Measurements from ENCODE around the gene CHD6. TPM values are rescaled to one million over a fixed set of nuclear protein-coding genes. Genes with fewer than 3 reads are reported as not detected.

The CHD6 gene
- total RNA-seq, 2 experiments from 2014 or later, result 26.9 to 45.7 TPM

GRCh38 chr20:41406896-41407444 lies 211.2 kb downstream of the CHD6 start:
- Histone ChIP-seq H3K36me3 (ENCODE audit: insufficient read depth, low read length) (peaks cover 49% of the 10 kb centered on the region; the same call in 1 of the 2 replicates), H3K4me1 (ENCODE audit: insufficient read depth, low read length, poor library complexity, severe bottlenecking) (peaks cover 5% of the 10 kb centered on the region), H4K20me1 (ENCODE audit: insufficient read depth, low read length) (no peaks in the 10 kb centered on the region), H3K9me3 (ENCODE audit: low read length) (no peaks in the 10 kb centered on the region), H3K4me2 (ENCODE audit: low read length) (no peak overlapping the region), H3K4me3 (ENCODE audit: low read depth, low read length, poor library complexity, severe bottlenecking) (no peak overlapping the region), H3K9me2 (ENCODE audit: insufficient read depth, low read length) (no peaks in the 10 kb centered on the region), H2AFZ (ENCODE audit: low read length) (no peak overlapping the region), H3K79me2 (ENCODE audit: insufficient read depth, low read depth, low read length) (no peaks in the 10 kb centered on the region), H3K27ac (ENCODE audit: low read depth, low read length, poor library complexity, severe bottlenecking) (no peak overlapping the region)
- TF ChIP-seq CTCF (conservative IDR thresholded peaks at IDR 0.05; ENCODE audit: low read length) (no peak), EZH2phosphoT487 (IDR thresholded peaks at IDR 0.05; ENCODE audit: borderline replicate concordance, low read depth, low read length) (no peak)
- ChIA-PET CTCF (ENCODE audit: unreplicated experiment) (no interaction called here), POLR2A (no interaction called here)
- no TSS peak for BruUV-seq (replicated peaks)
- intact Hi-C loops (cut with micrococcal nuclease; ENCODE audit: unreplicated experiment), result no loop called here
- DNase-seq (ENCODE audit: low spot score), result no peak

GRCh38 chr20:41406353-41406752 lies 211.8 kb downstream of the CHD6 start:
- no peak for DNase-seq (ENCODE audit: low spot score)
- H3K4me1 ChIP-seq (ENCODE audit: insufficient read depth, low read length, poor library complexity, severe bottlenecking), result no peaks in the 10 kb centered on the region
- H3K4me3 ChIP-seq (ENCODE audit: low read depth, low read length, poor library complexity, severe bottlenecking), result no peak overlapping the region
- CTCF ChIA-PET (ENCODE audit: unreplicated experiment), result no interaction called here
- H3K4me2 ChIP-seq (ENCODE audit: low read length), result no peak overlapping the region
- H4K20me1 ChIP-seq (ENCODE audit: insufficient read depth, low read length), result no peaks in the 10 kb centered on the region
- no peak overlapping the region for H2AFZ ChIP-seq (ENCODE audit: low read length)
- H3K27ac ChIP-seq (ENCODE audit: low read depth, low read length, poor library complexity, severe bottlenecking), result no peak overlapping the region
- no peaks in the 10 kb centered on the region for H3K79me2 ChIP-seq (ENCODE audit: insufficient read depth, low read depth, low read length)
- no TSS peak for BruUV-seq (replicated peaks)
- H3K9me3 ChIP-seq (ENCODE audit: low read length), result no peaks in the 10 kb centered on the region
- TF ChIP-seq EZH2phosphoT487 (IDR thresholded peaks at IDR 0.05; ENCODE audit: borderline replicate concordance, low read depth, low read length) (no peak), CTCF (conservative IDR thresholded peaks at IDR 0.05; ENCODE audit: low read length) (no peak)
- intact Hi-C loops (cut with micrococcal nuclease; ENCODE audit: unreplicated experiment), result no loop called here
- H3K9me2 ChIP-seq (ENCODE audit: insufficient read depth, low read length), result no peaks in the 10 kb centered on the region
- POLR2A ChIA-PET, result no interaction called here
- H3K36me3 ChIP-seq (ENCODE audit: insufficient read depth, low read length), result peaks cover 42% of the 10 kb centered on the region; the same call in 1 of the 2 replicates

- no peak overlapping the region for H2AFZ ChIP-seq (ENCODE audit: low read length)
- intact Hi-C loops (cut with micrococcal nuclease; ENCODE audit: unreplicated experiment), result no loop called here
- ChIA-PET CTCF (ENCODE audit: unreplicated experiment) (no interaction called here), POLR2A (interaction anchor here (0.6 kb wide), 1 partner anchor 1869 kb away, joined by 3 read pairs; no protein-coding TSS in a partner anchor)
- no peak for DNase-seq (ENCODE audit: low spot score)
- H4K20me1 ChIP-seq (ENCODE audit: insufficient read depth, low read length), result no peaks in the 10 kb centered on the region
- H3K79me2 ChIP-seq (ENCODE audit: insufficient read depth, low read depth, low read length), result no peaks in the 10 kb centered on the region
- H3K4me1 ChIP-seq (ENCODE audit: insufficient read depth, low read length, poor library complexity, severe bottlenecking), result no peaks in the 10 kb centered on the region
- BruUV-seq (replicated peaks), result no TSS peak
- TF ChIP-seq EZH2phosphoT487 (IDR thresholded peaks at IDR 0.05; ENCODE audit: borderline replicate concordance, low read depth, low read length), result no peak
- no peak for TF ChIP-seq CTCF (conservative IDR thresholded peaks at IDR 0.05; ENCODE audit: low read length)
- H3K9me2 ChIP-seq (ENCODE audit: insufficient read depth, low read length), result no peaks in the 10 kb centered on the region
- H3K27ac ChIP-seq (ENCODE audit: low read depth, low read length, poor library complexity, severe bottlenecking), result no peak overlapping the region
- no peak overlapping the region for H3K4me2 ChIP-seq (ENCODE audit: low read length)
- H3K9me3 ChIP-seq (ENCODE audit: low read length), result no peaks in the 10 kb centered on the region
- peaks cover 33% of the 10 kb centered on the region; the same call in 1 of the 2 replicates for H3K36me3 ChIP-seq (ENCODE audit: insufficient read depth, low read length)
- H3K4me3 ChIP-seq (ENCODE audit: low read depth, low read length, poor library complexity, severe bottlenecking), result no peak overlapping the region
These were observed 212.7 kb downstream of the CHD6 start for GRCh38 chr20:41405436-41405835.

Measured in OCI-LY7 (cell line).